ENCODE data around the gene CARD11. TPM values are rescaled to one million over a fixed set of nuclear protein-coding genes. Genes with fewer than 3 reads are reported as not detected.

CARD11 gene
- total and polyA plus RNA-seq, 2 of the 4 experiments (the other 2 are of a cell fraction): 0.18 to 0.26 TPM

- DNase-seq: no peak
- ChIA-PET CTCF (no interaction called here), POLR2A (ENCODE audit: unreplicated experiment) (no interaction called here)
- Histone ChIP-seq H2AK5ac (ENCODE audit: low read depth, low read length) (no peak overlapping the region), H3K4me1 (ENCODE audit: control insufficient read depth, insufficient read depth, low read length) (no peaks in the 10 kb centered on the region), H3K9me3 (ENCODE audit: control insufficient read depth, insufficient read depth, low read length) (peaks cover 2% of the 10 kb centered on the region; the same call in 1 of the 2 replicates), H4K8ac (ENCODE audit: low read depth in 2 of 2, low read length in 2 of 2) (no peak overlapping the region), H2BK5ac (ENCODE audit: low read depth, low read length, poor library complexity, severe bottlenecking) (no peak overlapping the region), H3K9ac (ENCODE audit: low read depth, low read length) (no peak overlapping the region), H3K27ac (ENCODE audit: insufficient read depth, low read length) (no peak overlapping the region), H2BK20ac (ENCODE audit: low read depth, low read length) (no peak overlapping the region), H2AFZ (replicated peaks; ENCODE audit: low read length, poor library complexity) (no peak overlapping the region), H4K91ac (ENCODE audit: insufficient read depth, low read depth, low read length) (no peak overlapping the region), H2BK120ac (ENCODE audit: low read depth, low read length) (no peak overlapping the region), H4K20me1 (ENCODE audit: insufficient read depth, low read length) (no peaks in the 10 kb centered on the region), H2AK9ac (replicated peaks; ENCODE audit: low read depth, low read length, poor library complexity) (no peak overlapping the region), H3K9me1 (ENCODE audit: insufficient read depth, low read length) (no peaks in the 10 kb centered on the region), H3K56ac (ENCODE audit: extremely low read depth, insufficient read depth, low read length) (no peak overlapping the region), H2BK15ac (ENCODE audit: low read depth, low read length) (no peak overlapping the region), H3K4me3 (ENCODE audit: insufficient read depth, low read depth, low read length) (no peak overlapping the region), H3K23ac (ENCODE audit: low read depth, low read length) (no peak overlapping the region), H3K79me1 (ENCODE audit: low read depth in 1 of 2, low read length in 2 of 2) (no peaks in the 10 kb centered on the region), H3K27me3 (ENCODE audit: control insufficient read depth, insufficient read depth, low read length) (no peaks in the 10 kb centered on the region; the same call in 1 of the 2 replicates), H3K4ac (ENCODE audit: low read depth, low read length) (no peak overlapping the region), H3K18ac (ENCODE audit: low read depth, low read length) (no peak overlapping the region), H4K5ac (ENCODE audit: low read depth, low read length) (no peak overlapping the region), H3K36me3 (ENCODE audit: control insufficient read depth, insufficient read depth, low read length) (no peaks in the 10 kb centered on the region), H3K14ac (replicated peaks; ENCODE audit: low read depth, low read length) (no peak overlapping the region), H3K4me2 (ENCODE audit: low read depth, low read length) (no peak overlapping the region)
- in situ Hi-C loops (cut with MboI; ENCODE audit: low sequenced_read_pairs) (no loop called here), intact Hi-C loops (cut with micrococcal nuclease) (no loop called here), dilution Hi-C loops (cut with HindIII; ENCODE audit: low sequenced_read_pairs, unreplicated experiment) (no loop called here)
- no peak for ATAC-seq (ENCODE audit: low read depth)
- no peak for TF ChIP-seq RCOR1 (IDR thresholded peaks at IDR 0.05; ENCODE audit: insufficient replicate concordance, low read length)
- TF ChIP-seq CHD1 (IDR thresholded peaks at IDR 0.05; ENCODE audit: low read depth, low read length): no peak
- TF ChIP-seq NFE2L2 (IDR thresholded peaks at IDR 0.05; ENCODE audit: low read depth, low read length): no peak
- TF ChIP-seq POLR2A (IDR thresholded peaks at IDR 0.05; ENCODE audit: low read depth, low read length): no peak
- TF ChIP-seq CEBPB (IDR thresholded peaks at IDR 0.05; ENCODE audit: low read depth, low read length): no peak
- no peak for TF ChIP-seq FOS (IDR thresholded peaks at IDR 0.05; ENCODE audit: low read depth, low read length)
- TF ChIP-seq CTCF (conservative IDR thresholded peaks at IDR 0.05; ENCODE audit: low read depth, low read length): no peak
- no peak for TF ChIP-seq MAZ (IDR thresholded peaks at IDR 0.05; ENCODE audit: borderline replicate concordance, low read depth, low read length)
- no peak for TF ChIP-seq SMC3 (IDR thresholded peaks at IDR 0.05; ENCODE audit: low read depth, low read length)
- WGBS, 2 experiments (ENCODE audit: extremely low coverage in 2 of 2, insufficient read length in 1 of 2): 74% methylated on average over 9 of the region's 18 CpGs; no CpG with 5 or more reads in 1 of the 2 experiments
- BruUV-seq (replicated peaks): no TSS peak
These were observed 134.1 kb downstream of the CARD11 start for GRCh38 chr7:2909471-2910039.

All from IMR-90 (cell line).